HuH-7 (cell line): ENCODE results near the gene DENR.
"Not testable (repeated sequence)": the region's sequence is repeated elsewhere in the genome, so short reads cannot be mapped to it uniquely, and the experiment has no call there.

Experiments used
- DNase-seq: peaks from one replicate; pipeline ENCODE4 v3.0.0; 2011; ENCODE audit warnings: low spot score

The DENR gene, protein sequence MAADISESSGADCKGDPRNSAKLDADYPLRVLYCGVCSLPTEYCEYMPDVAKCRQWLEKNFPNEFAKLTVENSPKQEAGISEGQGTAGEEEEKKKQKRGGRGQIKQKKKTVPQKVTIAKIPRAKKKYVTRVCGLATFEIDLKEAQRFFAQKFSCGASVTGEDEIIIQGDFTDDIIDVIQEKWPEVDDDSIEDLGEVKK

GRCh38 chr12:122752464-122753318 lies at the start of gene DENR:
Gene DENR, plus strand, starts transcription at chr12:122752824. Its CDS starts 878 bp downstream, at chr12:122753702.
- peak; percentile 76 for DNase-seq

DNA sequence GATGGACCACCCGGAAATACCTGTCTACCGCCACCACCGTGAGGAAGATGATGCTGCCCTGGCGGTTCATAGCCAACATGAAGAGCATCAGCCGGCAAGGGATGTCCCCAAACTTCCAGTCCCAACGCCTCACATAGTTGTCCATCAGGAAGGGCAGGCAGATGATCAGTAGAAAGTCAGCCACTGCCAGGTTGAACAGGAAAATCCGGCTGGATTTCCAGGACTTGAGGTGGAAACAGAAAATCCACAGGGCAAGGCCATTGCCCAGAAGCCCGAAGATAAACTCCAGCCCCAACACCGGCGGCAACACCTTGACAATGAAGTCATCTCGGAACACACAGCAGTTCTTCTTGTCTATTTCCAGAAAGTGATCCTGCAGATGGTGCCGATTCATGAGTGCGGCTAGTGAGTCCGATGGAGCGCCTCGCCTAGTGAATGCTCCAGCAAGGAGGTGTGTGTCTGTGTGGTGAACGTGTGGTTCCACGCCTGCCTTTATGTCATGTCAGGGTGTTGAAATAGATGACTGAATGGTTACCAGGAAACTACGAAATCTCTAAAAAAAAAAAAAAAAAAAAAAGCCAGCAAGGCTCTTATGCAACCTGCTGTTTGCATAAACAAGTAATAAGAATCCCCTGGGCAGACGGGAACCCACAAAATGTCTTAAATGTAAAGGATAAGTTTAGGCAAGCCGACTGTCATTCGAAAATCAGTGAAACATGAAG lies 49.6 kb upstream of the DENR start, which contains the start of gene HCAR2:
Gene HCAR2, minus strand, starts transcription at position 468 of the 722 bp plus-strand sequence. Its CDS starts 74 bp downstream, at position 394.
- not testable (repeated sequence) for DNase-seq

DNA sequence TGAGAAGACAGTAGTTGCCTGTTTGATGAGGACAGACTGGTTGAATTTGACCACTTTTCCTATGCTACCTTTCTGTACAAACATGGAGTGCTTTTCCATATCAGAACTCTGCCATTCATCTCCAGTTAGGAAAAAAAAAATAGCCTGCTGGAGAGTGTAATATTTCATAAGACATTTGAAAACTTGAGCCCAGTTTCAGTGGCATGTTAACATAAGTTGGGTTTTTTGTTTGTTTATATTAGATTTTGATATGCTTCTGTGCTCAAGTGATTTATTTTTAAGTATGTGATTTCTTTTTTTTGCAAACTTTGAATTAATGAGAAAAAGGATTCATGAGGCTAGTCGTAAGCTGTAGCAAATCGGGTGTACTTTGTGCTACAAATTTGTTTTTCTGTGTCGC lies 48.8 kb upstream of the DENR start:
- DNase-seq, result not testable (repeated sequence)

DNA sequence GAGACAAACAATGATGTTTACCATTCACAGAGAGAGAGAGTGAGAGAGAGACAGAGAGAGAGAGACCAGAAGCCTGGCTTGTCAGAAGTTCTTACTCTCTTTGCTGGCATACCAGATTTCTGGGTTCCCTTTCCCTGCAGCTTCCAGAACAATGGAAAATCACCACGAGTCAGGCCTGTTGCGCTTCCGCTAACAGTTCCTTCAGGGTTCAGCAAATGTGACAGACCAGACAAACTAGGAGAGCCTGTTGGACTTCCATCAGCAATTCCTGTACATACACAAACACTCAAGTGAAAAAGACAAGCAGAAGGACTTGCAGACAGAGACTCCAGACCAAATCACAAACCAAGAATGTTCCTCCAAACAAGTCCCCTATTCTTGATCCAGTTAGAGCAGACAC lies 43.3 kb upstream of the DENR start:
- not testable (repeated sequence) for DNase-seq

- DNase-seq, result not testable (repeated sequence)
Measured at GRCh38 chr12:122710341-122710740, 42.3 kb upstream of the DENR start.

DNA sequence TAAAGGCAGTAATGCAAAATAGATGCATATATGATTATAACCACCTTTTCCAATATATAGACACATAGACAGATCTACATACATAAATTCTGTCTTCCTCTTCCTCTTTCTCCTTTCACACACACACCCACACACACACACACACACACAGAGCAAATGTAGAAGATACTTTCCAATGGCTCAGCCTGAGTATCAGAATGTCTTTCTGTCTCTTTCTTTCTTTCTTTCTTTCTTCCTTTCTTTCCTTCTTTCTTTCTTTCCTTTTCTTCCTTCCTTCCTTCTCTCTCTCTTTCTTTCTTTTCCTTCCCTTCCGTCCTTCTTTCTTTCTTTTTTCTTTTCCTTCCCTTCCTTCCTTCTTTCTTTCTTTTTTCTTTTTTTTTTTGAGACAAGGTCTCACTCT lies 41.4 kb upstream of the DENR start:
- not testable (repeated sequence) for DNase-seq

DNA sequence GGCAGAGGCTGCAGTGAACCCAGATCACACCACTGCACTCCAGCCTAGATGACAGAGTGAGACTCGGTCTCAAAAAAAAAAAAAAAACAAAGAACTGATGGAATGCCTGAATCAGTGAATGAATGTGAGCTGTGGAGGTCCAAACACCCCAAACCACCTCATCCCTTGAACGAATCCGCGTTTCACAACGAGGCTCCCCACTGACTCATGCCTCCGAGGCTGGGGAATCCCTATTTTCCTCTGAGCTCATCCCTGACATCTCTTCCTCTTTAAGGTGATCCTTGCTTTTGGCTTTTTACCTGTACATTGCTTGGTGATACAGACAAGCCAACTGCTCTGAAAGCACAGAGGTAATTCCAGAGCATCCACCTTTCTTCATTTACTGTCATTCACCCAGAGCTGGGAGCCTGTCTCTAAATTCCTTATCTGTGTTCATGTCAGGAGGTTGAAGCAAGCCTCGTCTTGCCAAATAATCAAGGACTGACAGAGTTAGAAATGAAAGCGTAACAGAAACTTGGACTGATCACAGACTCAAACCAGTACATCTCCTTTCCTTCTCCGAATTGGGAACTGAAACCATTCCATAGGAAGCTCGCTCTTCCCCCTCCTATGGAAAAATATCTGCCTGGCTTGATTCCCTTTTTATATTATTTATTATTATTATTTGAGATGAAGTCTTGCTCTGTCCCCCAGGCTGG lies 39.0 kb upstream of the DENR start:
- not testable (repeated sequence) for DNase-seq

- not testable (repeated sequence) for DNase-seq
Measured at GRCh38 chr12:122715211-122715610, 37.4 kb upstream of the DENR start.

GRCh38 chr12:122716658-122717057 lies 36.0 kb upstream of the DENR start, which contains the start of gene HCAR3:
Gene HCAR3, minus strand, starts transcription at chr12:122716811. Its CDS starts 74 bp downstream, at chr12:122716737.
- peak; percentile 11 for DNase-seq

GRCh38 chr12:122721057-122721545 lies 31.5 kb upstream of the DENR start:
- DNase-seq, result peak; percentile 23

GRCh38 chr12:122722387-122722786 lies 30.2 kb upstream of the DENR start:
- no peak for DNase-seq

- no peak for DNase-seq
Measured at GRCh38 chr12:122724641-122725243, 27.9 kb upstream of the DENR start.

DNA sequence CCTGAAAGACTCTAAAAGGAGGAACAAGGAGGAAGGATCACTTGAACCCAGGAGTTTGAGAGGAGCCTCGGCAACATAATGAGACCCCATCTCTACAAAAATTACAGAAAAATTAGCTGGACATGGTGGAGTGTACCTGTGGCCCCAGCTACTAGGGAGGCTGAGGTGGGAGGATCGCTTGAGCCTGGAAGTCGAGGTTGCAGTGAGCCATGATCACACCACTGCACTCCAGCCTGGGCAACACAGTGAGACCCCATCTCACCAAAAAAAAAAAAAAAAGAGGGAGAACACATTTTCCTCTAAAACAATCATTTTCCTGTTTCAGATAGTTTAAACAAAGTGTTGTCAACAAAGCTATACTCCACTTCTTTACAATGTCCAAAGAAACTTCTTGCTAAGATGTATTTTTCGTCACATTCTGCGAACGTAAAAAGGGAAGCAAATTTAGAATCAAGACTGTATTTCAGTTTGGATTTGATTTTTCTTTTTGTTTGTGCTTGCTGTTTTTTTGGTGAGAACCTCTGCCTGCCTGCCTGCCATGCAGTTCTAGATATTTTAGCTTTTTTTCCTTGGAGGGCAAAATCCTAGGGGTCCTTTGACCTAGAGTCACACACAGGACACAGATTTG lies 27.1 kb upstream of the DENR start:
- DNase-seq, result no peak

GRCh38 chr12:122726080-122726558 lies 26.5 kb upstream of the DENR start:
- no peak for DNase-seq

DNA sequence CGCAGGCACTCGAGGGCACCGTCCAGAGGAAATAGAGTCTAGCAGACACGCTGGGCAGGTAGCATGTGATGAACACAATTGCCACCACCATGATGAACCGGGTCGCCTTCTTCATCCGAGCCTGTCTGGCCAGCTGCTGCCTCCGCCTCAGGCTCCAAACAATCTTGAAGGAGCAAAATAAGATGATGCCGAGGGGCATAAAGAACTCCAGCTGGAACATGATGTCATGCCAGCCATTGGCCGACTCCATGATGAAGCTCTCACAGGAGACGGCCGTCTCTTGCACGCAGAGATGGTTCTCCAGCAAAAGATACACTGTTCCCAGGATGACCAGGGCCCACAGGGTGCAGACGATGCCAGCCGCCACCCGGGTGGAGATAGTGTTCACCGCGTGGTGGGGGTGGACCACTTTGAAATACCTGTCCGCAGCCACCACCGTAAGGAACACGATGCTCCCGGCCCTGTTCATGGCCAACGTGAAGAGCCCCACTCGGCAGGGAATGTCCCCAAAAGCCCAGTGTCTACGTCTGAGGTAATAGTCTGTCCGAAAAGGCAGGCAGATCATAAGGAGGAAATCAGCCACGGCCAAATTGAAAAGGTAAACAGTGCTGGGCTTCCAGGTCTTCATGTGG lies 22.9 kb upstream of the DENR start:
- no peak for DNase-seq

DNA sequence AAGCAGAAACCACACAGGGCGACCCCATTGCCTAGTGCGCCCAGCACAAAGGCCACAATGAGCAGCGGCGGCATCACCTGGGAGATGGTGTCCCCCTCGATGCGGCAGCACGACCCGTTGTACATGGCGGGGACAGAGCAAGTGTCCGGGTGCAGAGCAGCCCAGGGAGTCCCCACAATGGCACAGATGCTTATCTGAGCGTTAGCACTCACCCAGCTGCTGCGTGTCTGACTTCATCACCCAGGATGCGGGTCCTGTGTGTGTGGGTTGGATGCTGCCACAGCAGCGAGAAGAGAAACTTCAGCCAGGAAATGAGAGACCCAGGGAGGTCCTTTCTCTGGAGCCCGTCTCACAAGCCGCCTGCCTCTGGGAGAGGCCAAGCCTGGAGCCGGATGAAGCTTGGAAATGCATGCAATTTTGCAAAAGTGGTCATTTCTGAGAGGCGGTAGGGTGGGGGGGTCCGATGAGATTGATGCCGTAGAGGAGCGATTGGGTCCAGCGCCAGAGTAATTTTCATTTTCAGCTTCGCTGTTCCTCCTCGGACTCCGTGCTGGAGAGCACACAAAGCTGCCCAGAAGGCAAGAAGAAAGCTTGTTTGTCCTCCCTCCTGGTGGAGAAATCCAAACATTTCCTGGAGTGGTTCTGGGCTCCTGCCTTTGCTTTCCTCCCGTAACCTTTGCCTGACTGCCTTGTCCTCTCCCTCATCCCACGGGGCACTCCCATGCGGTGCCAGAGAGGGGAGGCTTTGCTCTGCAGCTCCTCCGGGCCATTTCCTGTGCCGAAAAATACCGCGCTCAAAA lies 22.2 kb upstream of the DENR start, which contains the start of gene HCAR1:
Gene HCAR1, minus strand, starts transcription at position 630 of the 800 bp plus-strand sequence. Its CDS starts 505 bp downstream, at position 125.
- peak; percentile 50 for DNase-seq

- no peak for DNase-seq
Measured at GRCh38 chr12:122732170-122732569, 20.5 kb upstream of the DENR start.

DNA sequence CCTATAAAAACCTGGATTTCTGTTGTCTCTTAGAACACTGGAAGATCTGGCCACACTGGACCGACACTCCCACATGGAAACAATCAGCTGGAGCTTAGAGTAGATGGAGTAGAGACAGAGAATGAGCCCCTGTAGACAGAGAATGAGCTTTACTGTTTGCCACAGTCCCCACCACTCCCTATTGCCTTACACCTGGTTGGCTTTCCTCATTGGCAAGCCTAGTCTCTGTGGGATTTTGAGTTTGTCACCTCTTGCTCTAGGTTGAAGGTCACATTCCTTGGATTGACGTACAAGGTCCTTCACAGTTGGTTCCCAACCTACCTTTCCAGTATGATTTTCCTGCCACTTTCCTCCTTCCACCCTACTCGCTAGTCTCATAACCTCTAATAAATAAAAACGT lies 20.0 kb upstream of the DENR start:
- no peak for DNase-seq

DNA sequence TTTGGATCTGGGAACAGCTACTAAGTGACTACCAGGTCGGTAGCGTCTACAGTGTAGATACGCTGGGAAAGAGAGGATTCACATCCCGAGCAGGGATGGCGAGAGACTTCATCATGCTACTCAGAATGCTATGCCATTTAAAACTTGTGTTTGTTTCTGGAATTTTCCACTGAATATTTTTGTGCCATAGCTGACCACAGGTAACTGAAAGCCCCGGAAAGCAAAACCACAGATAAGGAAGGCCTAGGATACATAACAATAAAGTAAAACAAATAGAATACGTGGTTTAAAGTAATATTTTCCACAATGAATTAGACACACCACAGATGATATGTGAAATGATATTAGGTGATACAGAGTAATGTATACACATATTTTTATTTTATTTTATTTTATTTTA lies 14.1 kb upstream of the DENR start:
- DNase-seq, result no peak
